C4-2B (cell line): Measurements from ENCODE around the gene PHAF1.
A peak's percentile ranks its signal among the peaks of the same experiment; 100 is the strongest.

Source experiments
- H3K27ac ChIP-seq: fragments of 450-650 bp; 2 replicates; pipeline ENCODE4 v1.5.1; 2017
- CTCF ChIP-seq: fragments of 450-650 bp; conservative IDR thresholded peaks from 2 replicates; pipeline ENCODE4 v1.5.1; 2017; ENCODE audit warnings: mild to moderate bottlenecking
- ZFX ChIP-seq: fragments of 450-650 bp; IDR thresholded peaks from 2 replicates; pipeline ENCODE4 v1.6.1; 2017

The PHAF1 gene

GRCh38 chr16:67192781-67193361 is 83.1 kb downstream of the PHAF1 start:
- H3K27ac ChIP-seq, result peak overlapping the region; percentile 95
- TF ChIP-seq ZFX (no peak), CTCF (no peak)

- H3K27ac ChIP-seq, result peak overlapping the region; percentile 95; the same call in 1 of the 2 replicates
- no peak for TF ChIP-seq CTCF
- no peak for TF ChIP-seq ZFX
Measured at GRCh38 chr16:67193536-67193935, 83.8 kb downstream of the PHAF1 start.

DNA sequence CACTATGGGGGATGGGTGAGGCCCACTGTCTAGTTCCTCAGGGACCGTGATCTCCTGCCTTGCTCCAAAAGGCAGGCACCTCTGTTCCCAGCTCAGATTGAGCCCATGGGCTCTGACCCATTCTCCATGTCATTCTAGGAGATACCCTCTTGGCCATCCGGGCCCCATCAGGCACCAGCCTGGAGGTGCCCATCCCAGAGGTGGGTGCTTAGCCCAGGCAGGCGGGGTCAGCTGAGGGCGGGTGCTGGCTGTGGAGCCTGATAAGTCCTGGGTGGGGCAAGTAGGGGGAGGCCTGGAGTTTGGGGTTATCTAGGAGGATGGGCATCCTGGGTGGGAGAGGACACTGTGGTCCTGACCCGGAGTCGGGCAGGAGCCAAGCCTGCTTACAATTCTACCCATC is 84.5 kb downstream of the PHAF1 start:
- TF ChIP-seq CTCF (no peak), ZFX (no peak)
- no peak overlapping the region for H3K27ac ChIP-seq

DNA sequence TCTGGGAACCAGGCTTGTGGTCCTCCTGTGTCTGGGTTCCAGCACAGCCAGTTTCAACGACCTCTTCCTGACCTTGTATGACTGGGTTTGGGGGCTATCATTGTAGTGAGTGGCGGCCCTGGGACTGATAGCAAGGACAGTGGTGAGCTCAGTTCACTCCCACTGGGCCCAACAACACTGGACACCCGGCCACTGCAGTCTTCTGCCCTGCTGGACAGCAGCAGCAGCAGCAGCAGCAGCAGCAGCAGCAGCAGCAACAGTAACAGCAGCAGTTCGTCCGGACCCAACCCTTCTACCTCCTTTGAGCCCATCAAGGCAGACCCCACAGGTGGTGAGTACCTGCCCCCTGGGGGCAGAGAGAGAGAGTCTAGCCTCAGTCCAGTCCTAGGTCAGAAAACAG is 85.9 kb downstream of the PHAF1 start:
- no peak overlapping the region for H3K27ac ChIP-seq
- TF ChIP-seq CTCF (no peak), ZFX (no peak)

DNA sequence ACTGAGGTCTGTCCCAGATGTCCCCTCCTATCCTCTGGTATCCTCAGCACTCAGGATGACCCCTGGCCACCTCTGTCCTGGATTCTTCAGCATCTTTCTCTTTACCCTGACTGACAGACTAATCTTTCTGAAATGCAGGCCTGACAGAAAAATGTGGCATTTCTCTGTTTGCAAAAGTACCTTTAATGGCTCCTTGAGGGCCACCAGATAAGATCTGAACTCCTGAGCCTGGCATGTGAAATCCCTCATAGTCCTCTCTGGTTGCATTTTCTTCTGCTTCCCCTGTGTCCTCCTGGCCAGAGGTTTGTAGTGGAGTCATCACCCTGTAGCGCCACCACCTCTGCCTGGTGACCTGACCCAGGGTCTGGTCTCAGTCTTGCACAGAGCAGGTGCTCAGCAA is 87.1 kb downstream of the PHAF1 start:
- H3K27ac ChIP-seq, result no peak overlapping the region
- TF ChIP-seq CTCF (no peak), ZFX (no peak)

DNA sequence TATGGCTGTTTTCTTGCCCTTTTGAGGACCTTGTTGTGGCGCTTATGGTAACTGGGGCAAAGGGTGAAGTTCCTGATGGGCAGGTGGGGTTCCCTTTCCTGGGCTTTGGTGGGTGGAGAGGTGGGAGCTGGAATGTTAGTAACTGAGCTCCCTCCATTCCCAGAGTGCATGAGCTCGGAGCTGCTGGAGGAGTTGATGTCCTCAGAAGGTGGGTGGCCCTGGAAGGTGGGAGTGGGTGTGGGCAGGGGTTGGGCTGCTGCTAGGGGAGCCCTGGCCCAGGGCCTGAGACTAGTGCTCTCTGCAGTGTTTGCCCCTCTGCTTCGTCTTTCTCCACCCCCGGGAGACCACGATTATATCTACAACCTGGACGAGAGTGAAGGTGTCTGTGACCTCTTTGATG is 88.0 kb downstream of the PHAF1 start:
- peak overlapping the region; percentile 84 for H3K27ac ChIP-seq
- TF ChIP-seq CTCF (no peak), ZFX (no peak)
